ENCODE results near the gene TCTN2. TPM values are rescaled to one million over a fixed set of nuclear protein-coding genes. Genes with fewer than 3 reads are reported as not detected.

Gene TCTN2
- total and polyA plus RNA-seq, 2 of the 8 experiments (the other 6 are each of a cell fraction or from before 2014, with no cell fraction given) = 7.5 to 8.4 TPM

- Histone ChIP-seq H3K14ac (ENCODE audit: insufficient read length) (no peak overlapping the region), H4K20me1 (replicated peaks in 1 of 2; ENCODE audit: control insufficient read depth in 1 of 2, insufficient read depth in 2 of 2, low read length in 2 of 2) (peaks cover 2 to 5% of the 10 kb centered on the region in 2 experiments), H2BK12ac (ENCODE audit: low read depth, low read length) (no peak overlapping the region), H3K9ac (replicated peaks in 1 of 4; ENCODE audit: extremely low read depth in 1 of 4, low read depth in 3 of 4, low read length in 3 of 4) (no peak overlapping the region), H2BK20ac (ENCODE audit: low read length) (no peak overlapping the region), H3K79me2 (ENCODE audit: control insufficient read depth in 1 of 2, insufficient read depth in 2 of 2, low read length in 2 of 2) (peaks cover 0 to 12% of the 10 kb centered on the region in 2 experiments; a peak in 1 of 4 replicates), H3K27ac (ENCODE audit: low read depth, low read length) (no peak overlapping the region), H2AFZ (ENCODE audit: low read length) (no peak overlapping the region), H3K27me3 (replicated peaks in 1 of 4; ENCODE audit: control insufficient read depth in 3 of 4, extremely low read depth in 1 of 4, insufficient read depth in 3 of 4, low read length in 3 of 4) (no peaks in the 10 kb centered on the region), H3K4me1 (replicated peaks in 1 of 4; ENCODE audit: control insufficient read depth in 3 of 4, insufficient read depth in 4 of 4, low read length in 3 of 4) (no peaks in the 10 kb centered on the region), H3K23ac (ENCODE audit: insufficient read length) (no peak overlapping the region), H2AK5ac (ENCODE audit: low read depth, low read length) (no peak overlapping the region), H3K79me1 (ENCODE audit: low read depth, low read length) (no peaks in the 10 kb centered on the region; the same call in 1 of the 2 replicates), H4K8ac (ENCODE audit: extremely low read depth, insufficient read depth, low read length) (no peak overlapping the region), H3K56ac (replicated peaks; ENCODE audit: insufficient read length, low read depth, low read length) (no peak overlapping the region), H4K5ac (ENCODE audit: insufficient read length, low read depth, low read length) (no peak overlapping the region), H3K9me3 (ENCODE audit: insufficient read depth in 2 of 2, low read depth in 1 of 2, low read length in 1 of 2) (no peaks in the 10 kb centered on the region), H2BK15ac (ENCODE audit: low read length) (no peak overlapping the region), H3K18ac (ENCODE audit: extremely low read depth, low read length) (no peak overlapping the region), H3K4me3 (ENCODE audit: extremely low read depth in 1 of 4, insufficient read depth in 2 of 4, low read depth in 3 of 4, low read length in 4 of 4) (no peak overlapping the region), H3K23me2 (ENCODE audit: low read depth, low read length) (no peaks in the 10 kb centered on the region), H2BK5ac (ENCODE audit: low read depth, low read length) (no peak overlapping the region), H3K36me3 (ENCODE audit: control insufficient read depth in 2 of 4, insufficient read depth in 4 of 4, low read length in 3 of 4) (peaks cover 15 to 67% (median 40%) of the 10 kb centered on the region in 4 experiments; a peak in 7 of 8 replicates), H3K4ac (replicated peaks; ENCODE audit: insufficient read length, low read depth, low read length) (no peak overlapping the region), H2BK120ac (replicated peaks; ENCODE audit: low read depth, low read length) (no peak overlapping the region), H3K4me2 (ENCODE audit: insufficient read depth in 1 of 2, low read depth in 2 of 2, low read length in 2 of 2) (no peak overlapping the region), H4K91ac (replicated peaks; ENCODE audit: insufficient read length, low read length) (no peak overlapping the region)
- ChIA-PET POLR2A (ENCODE audit: partially characterized antibody) (no interaction called here), CTCF (ENCODE audit: partially characterized antibody) (interaction anchor here (0.6 kb wide), 1 partner anchor 15 kb away, joined by 3 read pairs; no protein-coding TSS in a partner anchor)
- TF ChIP-seq EZH2 (IDR thresholded peaks at IDR 0.05; ENCODE audit: low read depth, low read length, severe bottlenecking) (no peak), RAD21 (IDR thresholded peaks at IDR 0.05 in 1 of 2, conservative IDR thresholded peaks at IDR 0.05 in 1 of 2; ENCODE audit: low read depth in 2 of 2, low read length in 2 of 2) (no peak), YY1 (IDR thresholded peaks at IDR 0.05; ENCODE audit: low read depth, low read length) (no peak), SUZ12 (IDR thresholded peaks at IDR 0.05; ENCODE audit: low read length) (no peak), SIX5 (IDR thresholded peaks at IDR 0.05; ENCODE audit: low read depth, low read length) (no peak), TBP (IDR thresholded peaks at IDR 0.05; ENCODE audit: low read depth, low read length) (no peak), NANOG (IDR thresholded peaks at IDR 0.05; ENCODE audit: insufficient read depth, low read depth, low read length, poor library complexity, severe bottlenecking) (no peak), SRF (IDR thresholded peaks at IDR 0.05; ENCODE audit: low read depth, low read length) (no peak), GTF2F1 (IDR thresholded peaks at IDR 0.05; ENCODE audit: borderline replicate concordance, low read depth, low read length) (no peak), MAX (IDR thresholded peaks at IDR 0.05) (no peak), EGR1 (IDR thresholded peaks at IDR 0.05; ENCODE audit: borderline replicate concordance, low read depth, low read length) (no peak)
- FAIRE-seq (no peak), DNase-seq (ENCODE audit: low read depth in 1 of 2, low spot score in 2 of 2) (no peak)
- 95% methylated on average over 2 of the region's 2 CpGs; no CpG with 5 or more reads in 1 of the 2 experiments for WGBS, 2 experiments (ENCODE audit: extremely low coverage in 1 of 2, insufficient coverage in 1 of 2, insufficient read length in 1 of 2, insufficient replicate concordance in 2 of 2, low coverage in 1 of 2, low lambda C conversion rate in 2 of 2, missing lambda C conversion rate in 1 of 2)
These were observed 50.3 kb downstream of the TCTN2 start for GRCh38 chr12:123721245-123721644.

All from H1 (cell line).